NCI-H187 treated with DMSO at 0.1 percent for 48 hours (cell line): Measurements from ENCODE around the gene TRAF3.
A peak's percentile ranks its signal among the peaks of the same experiment; 100 is the strongest.

ENCODE experiments used
- DNase-seq: peaks from one replicate; lab custom pipeline; 2025; lab: John Stamatoyannopoulos, UW

The TRAF3 gene, protein sequence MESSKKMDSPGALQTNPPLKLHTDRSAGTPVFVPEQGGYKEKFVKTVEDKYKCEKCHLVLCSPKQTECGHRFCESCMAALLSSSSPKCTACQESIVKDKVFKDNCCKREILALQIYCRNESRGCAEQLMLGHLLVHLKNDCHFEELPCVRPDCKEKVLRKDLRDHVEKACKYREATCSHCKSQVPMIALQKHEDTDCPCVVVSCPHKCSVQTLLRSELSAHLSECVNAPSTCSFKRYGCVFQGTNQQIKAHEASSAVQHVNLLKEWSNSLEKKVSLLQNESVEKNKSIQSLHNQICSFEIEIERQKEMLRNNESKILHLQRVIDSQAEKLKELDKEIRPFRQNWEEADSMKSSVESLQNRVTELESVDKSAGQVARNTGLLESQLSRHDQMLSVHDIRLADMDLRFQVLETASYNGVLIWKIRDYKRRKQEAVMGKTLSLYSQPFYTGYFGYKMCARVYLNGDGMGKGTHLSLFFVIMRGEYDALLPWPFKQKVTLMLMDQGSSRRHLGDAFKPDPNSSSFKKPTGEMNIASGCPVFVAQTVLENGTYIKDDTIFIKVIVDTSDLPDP

DNA sequence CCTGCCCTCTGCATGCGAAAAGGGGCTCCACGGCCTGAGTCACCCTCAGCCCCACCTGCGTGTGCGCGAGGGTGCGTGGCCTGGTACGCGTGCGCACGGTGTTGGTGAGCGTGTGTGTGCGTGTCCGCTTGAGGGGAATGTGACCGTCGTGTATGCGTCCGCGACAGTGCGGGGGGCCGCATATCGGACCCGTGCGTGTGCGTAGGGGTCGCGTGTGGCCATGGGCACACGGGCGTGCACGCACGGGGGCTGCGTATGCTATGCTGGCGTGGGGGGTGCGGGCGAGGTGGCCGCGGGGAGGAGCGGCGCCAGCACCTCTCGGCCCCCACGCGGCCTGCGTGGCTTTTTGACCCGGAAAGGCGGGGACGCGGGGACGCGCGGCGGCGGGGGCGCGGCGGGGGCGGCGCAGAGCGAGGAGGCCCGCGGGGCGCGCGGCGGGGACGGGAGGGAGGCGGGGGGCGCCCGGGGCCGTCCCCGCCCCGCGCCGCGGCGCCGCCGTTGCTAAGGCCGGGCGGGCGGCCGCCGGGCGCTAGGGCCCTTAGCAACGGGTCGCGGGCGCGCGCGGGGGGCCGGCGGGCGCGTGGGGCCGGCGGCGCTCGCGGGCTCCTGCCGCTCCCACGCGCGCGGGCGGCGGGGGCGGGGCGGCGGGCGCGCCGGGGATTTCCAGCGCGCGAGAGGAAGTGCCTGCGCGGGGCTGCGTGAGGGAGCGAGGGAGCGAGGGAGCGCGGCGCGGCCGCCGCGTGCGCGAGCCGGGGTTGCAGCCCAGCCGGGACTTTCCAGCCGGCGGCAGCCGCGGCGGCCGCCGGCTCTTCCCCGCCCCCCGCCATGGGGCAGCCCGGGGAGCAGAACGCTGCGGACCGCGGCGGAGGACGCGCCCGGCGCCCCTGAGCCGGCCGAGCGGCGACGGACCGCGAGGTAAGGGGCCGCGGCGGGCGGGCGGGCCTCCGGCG, at the start of gene TRAF3:
Gene TRAF3, plus strand, starts transcription at position 689 of the 950 bp plus-strand sequence. CDS start 92,753 bp downstream, outside the sequence.
- DNase-seq, result no peak

DNA sequence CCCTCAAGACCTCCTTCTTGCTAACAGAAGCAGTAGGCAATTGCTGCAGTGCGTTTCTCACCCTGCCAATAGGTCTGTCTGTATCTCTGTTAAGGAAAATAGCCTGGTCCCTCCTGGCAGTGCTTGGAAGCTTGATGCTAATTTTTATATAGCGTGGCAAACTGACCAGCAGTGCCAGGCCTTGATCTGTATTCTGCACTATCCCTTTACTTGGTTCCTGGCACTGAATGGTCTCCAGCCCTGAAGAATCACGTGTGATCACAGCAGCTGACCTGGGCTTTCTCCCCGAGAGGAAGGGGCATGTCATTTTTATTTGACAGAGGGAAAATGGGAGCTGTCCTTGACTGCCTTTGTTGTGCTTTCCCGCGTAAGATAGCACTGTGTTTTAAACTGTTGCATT, 48.7 kb upstream of the TRAF3 start:
- no peak for DNase-seq

DNA sequence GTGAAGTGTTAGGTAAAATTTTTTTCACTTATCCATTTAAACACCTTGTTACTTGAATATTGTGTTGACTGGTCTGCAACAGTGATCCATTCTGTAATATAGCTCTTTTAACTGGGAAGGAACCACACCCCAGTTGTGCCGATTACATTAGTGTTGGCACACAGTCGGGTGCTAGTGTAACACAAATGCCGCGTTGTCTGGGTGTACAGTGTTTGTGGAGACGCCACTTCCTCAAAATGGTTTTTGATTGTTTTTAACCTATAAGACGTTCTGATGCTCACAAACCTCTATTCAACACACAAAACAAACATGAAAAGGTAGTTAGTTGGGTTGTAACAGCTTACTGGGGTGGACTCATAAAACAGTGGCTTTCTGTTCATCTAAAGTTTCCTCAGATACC, 48.0 kb upstream of the TRAF3 start:
- no peak for DNase-seq

DNA sequence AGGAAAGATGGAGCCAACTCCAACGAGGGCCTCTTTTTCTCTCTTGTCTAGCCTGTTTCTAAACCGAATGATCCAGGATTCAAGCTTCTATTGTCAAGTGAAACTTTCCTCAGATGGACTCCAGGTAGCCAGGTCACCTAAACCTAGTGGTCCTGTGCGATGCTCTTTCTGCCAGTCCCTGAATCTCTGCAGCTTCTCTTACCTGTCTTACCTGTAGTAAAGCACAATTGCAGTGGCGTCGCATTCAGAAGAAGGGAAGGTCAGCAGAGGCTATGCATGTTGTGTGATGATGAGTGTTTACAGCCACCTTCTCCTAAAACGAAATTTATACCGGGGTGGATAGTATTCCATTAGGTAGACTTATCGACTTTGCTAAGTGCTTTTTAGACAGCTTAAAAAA, 47.4 kb upstream of the TRAF3 start:
- DNase-seq, result no peak

DNA sequence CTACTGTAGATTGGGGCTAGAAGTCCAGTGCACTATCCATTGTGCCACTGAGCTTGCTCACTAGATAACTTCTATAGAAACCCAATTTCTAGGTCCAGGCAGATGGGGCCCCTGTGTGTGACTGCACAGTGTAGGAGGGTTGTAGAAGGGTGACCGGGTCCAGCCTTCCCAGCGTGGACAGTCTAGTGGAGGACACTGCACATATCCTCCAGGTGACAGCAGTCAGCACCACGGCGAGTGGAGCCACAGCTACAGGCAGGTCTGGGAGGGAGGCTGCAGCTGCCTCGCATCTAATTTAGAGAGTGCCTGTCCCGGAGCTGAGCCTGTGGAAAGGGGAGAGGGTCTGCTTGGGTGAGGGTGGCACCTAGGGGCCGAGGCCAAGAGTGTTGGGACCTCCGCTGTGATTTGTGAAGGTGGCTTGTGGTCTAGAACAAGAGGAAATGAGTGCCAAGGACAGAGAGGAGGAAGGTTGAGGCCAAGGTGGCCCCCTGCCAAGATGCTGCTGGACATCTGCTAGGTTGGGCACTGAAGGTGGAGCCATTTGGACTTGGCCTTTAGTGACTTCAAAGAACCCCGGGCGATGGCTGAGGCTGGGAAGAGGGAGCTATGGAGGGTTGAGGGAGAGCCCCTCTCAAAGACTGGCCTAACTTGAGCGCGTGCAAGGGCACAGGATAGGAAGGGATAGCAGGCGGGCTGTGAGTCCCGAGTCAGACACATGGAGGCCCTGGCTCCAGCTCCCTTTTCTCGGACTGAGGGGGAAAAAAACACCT, 46.0 kb upstream of the TRAF3 start:
- no peak for DNase-seq

DNA sequence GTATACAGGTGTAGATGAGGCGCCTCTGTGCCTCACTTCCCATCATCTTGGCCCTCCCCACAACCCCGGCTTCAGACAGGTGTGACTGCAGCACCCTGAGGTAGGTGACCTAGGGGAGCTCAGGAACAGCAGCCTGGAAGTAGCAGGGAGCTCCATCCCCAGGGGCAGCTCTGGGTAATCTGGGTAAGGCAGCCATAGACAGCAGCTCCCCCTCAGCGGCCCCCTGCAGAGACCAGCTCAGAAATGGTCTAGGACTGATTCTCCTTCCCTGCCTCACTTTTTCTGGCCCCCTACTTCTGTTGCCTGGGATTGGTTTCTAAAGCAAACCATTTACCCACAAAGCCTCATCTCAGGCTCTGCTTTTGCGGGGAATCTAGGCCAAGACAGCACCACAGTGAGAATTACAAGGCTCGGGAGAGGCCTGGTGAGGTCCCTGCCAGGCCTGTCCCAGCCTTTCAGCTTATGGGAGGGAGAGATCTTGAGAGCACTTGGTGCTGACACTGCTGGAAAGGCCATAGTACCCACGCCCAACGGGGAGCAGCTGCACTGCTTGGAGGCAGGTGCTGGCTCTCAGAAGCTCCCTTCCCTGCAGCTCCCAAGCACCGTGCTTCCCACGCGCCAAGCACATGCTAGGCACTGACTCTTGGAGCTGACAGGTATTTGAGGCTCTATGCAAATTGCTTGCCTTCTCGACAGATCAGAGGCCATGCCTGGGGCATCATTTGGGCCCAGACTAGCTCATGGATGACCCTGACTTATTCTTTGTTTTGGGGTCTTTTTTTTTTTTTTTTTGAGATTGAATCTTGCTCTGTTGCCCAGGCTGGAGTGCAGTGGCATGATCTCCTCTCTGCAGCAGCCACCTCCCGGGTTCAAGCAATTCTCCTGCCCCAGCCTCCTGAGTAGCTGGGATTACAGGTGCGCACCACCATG, 45.1 kb upstream of the TRAF3 start:
- peak; percentile 62 for DNase-seq

DNA sequence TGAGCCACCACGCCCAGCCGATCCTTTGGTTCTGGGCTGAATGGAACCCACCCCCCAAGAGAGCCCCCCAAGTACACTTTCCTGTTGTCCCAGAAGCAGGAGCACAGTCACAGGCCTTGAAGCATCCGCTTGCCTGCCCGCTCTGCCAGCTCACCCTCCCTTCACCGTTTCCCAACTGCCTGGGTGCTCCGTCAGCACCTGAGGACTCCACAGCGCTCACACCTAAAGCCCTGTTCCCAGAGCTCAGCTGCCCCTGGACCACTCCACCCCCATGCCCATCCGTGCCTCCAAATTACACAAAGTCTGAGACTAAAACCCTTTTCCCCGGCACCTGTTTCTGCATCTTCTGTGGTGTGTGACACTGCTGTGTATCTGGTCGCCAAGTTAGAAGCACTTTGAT, 44.3 kb upstream of the TRAF3 start:
- DNase-seq, result no peak

DNA sequence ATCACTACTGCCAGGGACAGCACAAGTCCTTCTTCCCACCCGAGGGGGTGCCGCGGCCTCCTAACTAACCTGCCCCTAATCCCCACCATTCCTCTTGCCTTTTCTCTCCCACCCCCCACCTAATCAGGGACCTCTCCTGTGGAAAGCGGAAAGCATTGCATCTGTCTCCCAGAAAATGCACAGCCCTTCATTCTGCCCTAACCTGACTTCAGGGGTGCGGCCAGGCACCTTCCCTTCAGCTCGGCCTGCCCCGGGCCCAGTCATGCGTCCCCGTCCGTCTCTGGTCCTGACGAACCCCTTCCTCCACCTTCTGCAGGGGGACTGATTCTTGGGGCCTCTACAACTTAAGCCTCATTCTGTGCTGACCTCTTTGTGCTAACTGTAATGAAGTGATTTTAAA, 43.9 kb upstream of the TRAF3 start:
- no peak for DNase-seq

DNA sequence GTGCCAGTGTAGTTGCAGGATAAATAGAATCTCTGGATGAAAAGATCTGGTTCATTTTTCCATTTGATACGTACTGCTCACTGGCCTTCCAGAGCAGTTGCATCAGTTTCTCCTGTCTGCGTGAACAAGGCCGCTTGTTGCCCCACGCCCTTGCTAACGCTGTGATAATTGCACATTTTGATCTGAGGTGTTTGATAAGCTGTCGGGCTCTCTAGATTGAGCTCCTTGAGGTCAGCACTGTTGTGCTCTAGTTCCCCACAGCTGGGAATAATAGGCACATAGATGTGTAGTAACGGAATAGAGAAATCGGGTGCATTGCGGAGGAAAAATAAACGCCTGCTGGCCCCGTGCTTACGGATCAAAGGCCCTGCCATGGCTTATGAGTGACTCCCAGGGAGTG, 42.8 kb upstream of the TRAF3 start:
- DNase-seq, result no peak

DNA sequence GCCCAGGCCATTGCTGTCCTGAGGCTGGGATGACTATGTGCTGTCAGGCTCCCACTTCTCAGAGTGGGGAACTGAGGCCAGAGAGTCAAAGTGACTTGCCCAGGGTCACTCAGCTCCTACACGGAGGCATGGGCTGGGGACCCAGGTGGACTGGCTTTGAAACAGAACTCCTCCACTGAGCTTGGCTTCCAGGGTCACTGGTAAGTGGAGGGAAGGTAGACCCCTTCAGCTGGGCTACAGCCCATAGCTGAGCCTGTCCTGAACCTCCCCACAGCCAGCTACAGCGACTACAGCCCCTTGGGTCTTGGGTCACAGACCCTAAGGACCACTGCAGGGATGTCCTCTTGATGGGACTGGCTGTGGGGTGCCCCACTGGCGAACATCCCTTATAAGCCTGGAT, 40.3 kb upstream of the TRAF3 start:
- no peak for DNase-seq

DNA sequence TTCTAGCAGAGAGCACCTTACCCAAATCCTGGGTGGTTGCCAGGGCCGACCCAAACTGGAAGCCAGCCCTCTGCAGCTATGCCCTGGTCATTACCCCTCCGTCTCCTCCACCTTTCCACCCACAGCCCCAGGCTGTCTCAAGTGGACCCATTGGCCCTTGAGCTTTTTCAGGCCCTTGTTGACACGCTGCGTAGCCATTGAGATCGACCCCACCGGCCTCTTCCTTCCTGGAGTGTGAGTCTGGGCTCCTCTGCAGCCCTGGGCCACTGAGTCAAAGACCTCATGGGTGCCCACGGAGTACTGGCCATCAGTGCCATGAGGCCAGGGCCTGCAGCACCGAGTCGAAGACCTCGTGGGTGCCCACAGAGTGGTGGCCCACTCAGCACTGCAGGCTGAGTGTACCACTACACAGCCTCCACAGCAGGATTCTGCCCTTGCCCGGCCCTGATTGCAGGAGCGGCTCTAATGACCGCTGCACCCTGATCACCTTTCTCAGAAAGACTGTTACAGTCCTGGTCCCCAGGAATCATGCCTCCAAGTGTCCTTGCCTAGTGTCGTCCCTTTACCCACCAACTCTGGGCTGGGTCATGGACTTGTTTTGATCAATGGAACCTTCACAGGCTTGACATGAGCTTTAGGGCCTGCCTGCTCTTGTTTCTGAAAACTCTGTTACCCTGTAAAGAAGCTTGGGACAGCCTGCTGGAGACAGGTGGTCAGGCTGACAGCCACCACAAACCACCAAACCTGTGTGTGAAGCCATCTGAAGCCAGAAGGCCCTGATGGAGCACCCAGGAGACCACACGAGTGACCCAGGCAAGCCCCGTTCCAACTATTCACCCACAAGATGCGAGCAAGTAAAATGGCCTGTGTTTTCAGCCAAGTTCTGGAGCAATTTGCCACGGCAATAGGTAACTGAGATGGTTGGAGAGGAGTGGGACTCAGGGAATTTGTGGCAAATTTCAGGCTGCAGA, 39.6 kb upstream of the TRAF3 start:
- no peak for DNase-seq

DNA sequence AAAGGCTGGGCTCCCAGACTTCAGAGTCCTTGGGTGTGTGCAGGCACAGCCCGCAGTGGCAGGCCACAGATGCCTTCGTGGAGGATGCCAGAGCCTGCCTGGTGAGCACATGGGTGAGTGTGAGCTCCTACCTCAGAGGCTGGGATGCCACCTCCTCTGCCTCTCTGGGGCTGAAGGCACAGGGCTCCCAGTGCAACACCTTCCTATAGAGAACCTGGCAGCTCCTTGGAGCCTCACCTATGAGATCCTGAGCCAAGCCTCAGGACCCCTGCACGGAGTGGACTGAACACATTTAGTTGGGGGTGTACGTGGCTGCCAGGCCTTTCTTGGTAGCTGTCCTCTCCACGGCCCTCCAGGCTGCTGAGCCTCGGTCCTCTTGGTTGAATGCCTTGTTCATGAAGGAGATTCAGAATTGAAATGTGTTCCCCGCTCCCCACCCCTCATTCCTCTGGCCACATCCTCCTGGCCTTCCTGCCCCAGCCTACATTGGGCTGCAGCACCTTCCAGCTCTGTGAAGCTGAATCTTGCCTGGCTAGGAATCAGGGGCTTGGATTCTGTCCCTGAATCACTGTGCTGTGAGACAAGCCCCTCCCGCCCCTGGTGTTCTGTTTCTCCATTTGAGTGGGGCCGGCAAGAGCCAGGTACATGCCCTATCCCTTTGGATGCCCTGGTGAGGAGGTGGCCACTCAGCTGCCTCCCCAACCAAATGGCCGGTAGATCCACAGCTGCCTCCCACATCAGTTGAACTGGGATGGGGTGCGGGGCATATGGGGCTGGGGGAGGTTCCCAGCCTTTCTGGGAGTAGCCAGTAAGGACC, 38.7 kb upstream of the TRAF3 start:
- no peak for DNase-seq

DNA sequence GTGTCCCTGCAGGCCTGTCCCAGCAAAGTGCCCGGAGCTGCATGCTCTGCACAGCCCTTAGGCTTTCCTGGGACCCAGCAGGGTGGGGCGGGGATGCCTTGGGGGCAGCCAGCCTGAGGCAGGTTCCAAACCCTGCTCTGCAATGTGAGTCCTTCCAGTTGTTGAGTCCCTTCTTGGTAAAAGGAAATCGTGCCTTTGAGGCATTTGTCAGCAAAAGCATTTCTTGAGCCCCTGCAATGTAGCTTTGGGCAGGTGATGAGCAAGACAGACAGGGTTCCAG, 38.1 kb upstream of the TRAF3 start:
- DNase-seq, result no peak

DNA sequence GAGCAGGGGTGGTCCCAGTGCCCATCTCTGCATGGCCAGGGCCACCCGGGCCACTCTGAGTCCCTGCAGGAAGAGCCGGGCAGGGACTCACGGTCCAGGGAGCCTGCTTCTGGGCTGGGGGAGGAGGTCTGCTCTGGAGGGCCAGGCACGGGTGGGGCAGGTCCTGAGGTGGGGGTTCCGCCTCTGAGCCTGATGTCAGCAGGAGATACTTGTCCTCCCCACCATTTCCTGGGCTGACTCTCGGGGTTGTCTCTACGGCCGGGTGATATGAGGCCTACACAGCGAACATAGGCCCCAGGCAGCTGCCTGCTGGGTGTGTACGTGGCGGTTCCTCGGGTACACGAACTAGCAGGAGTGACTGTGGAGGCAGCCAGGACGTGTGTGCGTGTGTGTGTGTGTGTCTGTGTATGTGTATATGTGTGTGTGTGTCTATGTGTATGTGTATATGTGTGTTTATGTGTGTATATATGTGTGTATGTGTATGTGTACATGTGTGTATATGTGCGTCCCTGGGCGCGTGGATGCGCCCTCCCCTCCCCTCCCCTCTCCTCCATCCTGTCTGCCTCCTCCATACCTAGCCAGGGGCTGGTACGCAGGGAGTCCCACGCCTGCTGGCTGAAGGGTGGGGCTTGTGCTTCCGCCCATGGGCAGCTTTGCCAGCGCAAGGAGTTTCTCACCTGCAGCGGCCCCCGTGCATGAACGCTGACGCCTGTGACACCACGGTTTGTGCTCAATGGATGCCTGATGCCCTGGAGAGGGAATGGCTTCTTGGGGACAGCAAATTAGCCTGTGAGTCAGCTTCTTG, 30.4 kb upstream of the TRAF3 start:
- DNase-seq, result no peak

DNA sequence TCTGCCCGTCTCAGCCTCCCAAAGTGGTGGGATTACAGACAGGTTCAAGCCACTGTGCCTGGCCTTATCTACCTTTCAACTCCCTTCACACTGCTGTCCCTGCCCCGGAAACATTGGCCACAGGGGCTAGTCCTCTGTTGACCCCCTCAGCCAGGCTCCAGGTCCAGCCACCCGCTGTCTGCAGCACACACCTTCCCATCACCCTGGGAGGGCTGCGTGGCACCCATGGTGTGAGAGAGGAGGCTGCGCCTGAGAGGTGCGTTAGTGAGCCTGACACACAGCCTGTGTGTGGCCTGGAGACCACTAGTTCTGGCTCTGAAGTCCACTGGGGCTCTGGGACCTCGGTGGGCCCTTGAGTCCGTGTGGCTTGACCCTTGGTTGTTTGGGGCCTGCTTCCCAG, 28.4 kb upstream of the TRAF3 start:
- no peak for DNase-seq

DNA sequence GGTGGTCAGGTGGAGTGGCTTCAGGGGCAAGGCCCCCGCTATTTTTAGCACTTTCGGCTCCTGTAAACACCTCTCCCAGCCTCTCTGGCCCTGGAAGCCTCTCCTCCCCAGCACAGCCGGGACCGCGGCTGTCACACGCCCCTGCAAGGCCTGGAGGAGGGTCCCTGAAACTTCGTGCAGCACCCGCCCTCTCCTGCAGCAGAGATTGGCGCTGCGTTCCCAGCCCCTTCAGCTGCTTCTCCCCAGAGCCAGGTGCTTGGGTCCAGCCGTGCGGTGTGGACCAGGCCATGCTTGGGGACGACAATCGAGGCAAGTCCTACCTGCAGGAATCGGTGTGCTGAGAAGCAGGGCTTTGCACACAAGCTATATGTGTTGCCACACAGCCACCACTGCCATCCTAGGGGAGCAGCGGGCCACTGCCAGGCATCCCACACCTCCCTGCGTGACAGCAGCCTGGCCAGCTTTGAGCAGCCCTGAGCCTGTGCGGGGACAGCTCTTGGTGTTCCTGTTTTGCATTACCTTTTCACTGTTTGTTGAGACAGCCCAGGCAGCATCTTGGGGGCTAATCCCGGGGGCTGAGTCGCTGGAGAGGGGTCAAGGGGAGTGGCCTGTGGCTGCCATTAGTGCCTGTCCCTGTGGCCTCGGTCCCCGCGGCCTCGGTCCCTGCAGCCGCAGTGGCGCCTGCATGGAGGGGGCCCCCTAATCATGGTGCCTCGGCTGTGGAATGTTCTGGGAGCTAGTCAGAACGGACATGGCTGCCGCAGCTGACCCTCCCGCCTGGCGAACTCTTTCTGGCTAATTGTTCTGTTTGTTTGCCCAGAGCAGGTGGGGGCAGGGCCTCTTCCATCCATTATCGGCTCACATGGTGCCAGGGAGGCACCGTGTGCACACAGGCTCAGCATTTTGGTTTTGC, 27.6 kb upstream of the TRAF3 start:
- DNase-seq, result peak; percentile 15

DNA sequence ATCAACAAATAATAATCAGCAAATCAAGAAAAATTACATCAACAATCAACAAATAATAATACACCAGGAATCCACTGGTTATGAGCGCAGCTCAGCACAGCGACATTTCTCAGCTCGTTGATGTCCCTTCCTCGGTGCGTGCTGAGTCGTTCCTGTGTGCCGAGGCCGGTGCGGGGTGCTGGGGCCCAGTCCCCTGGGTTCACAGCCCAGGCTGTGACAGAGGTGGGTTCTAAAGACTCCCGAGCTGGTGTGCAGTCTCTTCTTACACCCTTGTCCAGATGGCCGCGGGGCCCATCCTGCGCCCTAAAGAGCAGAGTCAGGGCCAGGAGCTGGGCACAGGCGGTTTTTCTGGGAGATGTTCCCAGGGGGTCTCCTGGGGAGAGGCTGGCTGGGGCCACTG, 26.9 kb upstream of the TRAF3 start:
- no peak for DNase-seq
